ENCODE results near the gene ADGRL1.
"Not testable (repeated sequence)": the region's sequence is repeated elsewhere in the genome, so short reads cannot be mapped to it uniquely, and the experiment has no call there.

Gene ADGRL1

GRCh38 chr19:14200147-14200841 is 5.7 kb downstream of the ADGRL1 start:
- POLR2A ChIA-PET; DNase-seq (ENCODE audit: extremely low spot score): not testable (repeated sequence)
- TF ChIP-seq FOXK2 (IDR thresholded peaks at IDR 0.05): peak; percentile 72; the same call in 1 of the 2 replicates
- CTCF ChIA-PET: interaction anchor here (0.6 to 2.6 kb wide), 5 partner anchors 63 to 207 kb away, joined by 3 to 15 read pairs (median 3); no protein-coding TSS in a partner anchor

- CTCF ChIA-PET: interaction anchor here (0.7 to 2.6 kb wide), 2 partner anchors 58 to 150 kb away, joined by 3 to 15 read pairs; no protein-coding TSS in a partner anchor
- DNase-seq (ENCODE audit: extremely low spot score): no peak
- POLR2A ChIA-PET: no interaction called here
Measured at GRCh38 chr19:14198384-14199376, 7.3 kb downstream of the ADGRL1 start.

GRCh38 chr19:14197882-14198281 is 8.1 kb downstream of the ADGRL1 start:
- ChIA-PET POLR2A (no interaction called here), CTCF (interaction anchor here (0.7 kb wide), 1 partner anchor 58 kb away, joined by 3 read pairs; no protein-coding TSS in a partner anchor)
- no peak for TF ChIP-seq FOXA1 (IDR thresholded peaks at IDR 0.05)
- no peak for TF ChIP-seq LEF1 (IDR thresholded peaks at IDR 0.05; ENCODE audit: borderline replicate concordance)
- TF ChIP-seq NFRKB (IDR thresholded peaks at IDR 0.05): no peak
- TF ChIP-seq L3MBTL2 (conservative IDR thresholded peaks at IDR 0.05): no peak
- TF ChIP-seq FOXM1 (IDR thresholded peaks at IDR 0.05; ENCODE audit: borderline replicate concordance): no peak
- no peak for TF ChIP-seq HDGF (IDR thresholded peaks at IDR 0.05; ENCODE audit: borderline replicate concordance)
- no peak for TF ChIP-seq ARNT (IDR thresholded peaks at IDR 0.05)
- no peak for TF ChIP-seq ELF4 (IDR thresholded peaks at IDR 0.05)
- TF ChIP-seq SUZ12 (IDR thresholded peaks at IDR 0.05): no peak
- no peak for TF ChIP-seq CTBP1 (IDR thresholded peaks at IDR 0.05; ENCODE audit: borderline replicate concordance)
- TF ChIP-seq TARDBP (IDR thresholded peaks at IDR 0.05): no peak
- TF ChIP-seq ZNF384 (IDR thresholded peaks at IDR 0.05): no peak
- no peak for TF ChIP-seq FOXK2 (IDR thresholded peaks at IDR 0.05)
- no peak for DNase-seq (ENCODE audit: extremely low spot score)

More at GRCh38 chr19:14198384-14199376, 7.3 kb downstream of the ADGRL1 start:
- TF ChIP-seq NFRKB (IDR thresholded peaks at IDR 0.05): no peak
- no peak for TF ChIP-seq BHLHE40 (IDR thresholded peaks at IDR 0.05; ENCODE audit: borderline replicate concordance)

- DNase-seq (ENCODE audit: extremely low spot score); POLR2A ChIA-PET: not testable (repeated sequence)
Measured at GRCh38 chr19:14197288-14197687, 8.7 kb downstream of the ADGRL1 start.

GRCh38 chr19:14196105-14196504 is 9.9 kb downstream of the ADGRL1 start:
- peak; percentile 57 for DNase-seq (ENCODE audit: extremely low spot score)
- CTCF ChIA-PET: not testable (repeated sequence)

More at GRCh38 chr19:14197288-14197687, 8.7 kb downstream of the ADGRL1 start:
- CTCF ChIA-PET: not testable (repeated sequence)

GRCh38 chr19:14195216-14195615 is 10.8 kb downstream of the ADGRL1 start:
- POLR2A ChIA-PET; DNase-seq (ENCODE audit: extremely low spot score); CTCF ChIA-PET: not testable (repeated sequence)

More at GRCh38 chr19:14196105-14196504, 9.9 kb downstream of the ADGRL1 start:
- POLR2A ChIA-PET: interaction anchor here (1.0 kb wide), 1 partner anchor 59 kb away, joined by 3 read pairs; no protein-coding TSS in a partner anchor

- TF ChIP-seq FOXK2 (IDR thresholded peaks at IDR 0.05) (no peak), SP1 (IDR thresholded peaks at IDR 0.05) (no peak), NFRKB (IDR thresholded peaks at IDR 0.05) (no peak), L3MBTL2 (conservative IDR thresholded peaks at IDR 0.05) (no peak), LEF1 (IDR thresholded peaks at IDR 0.05; ENCODE audit: borderline replicate concordance) (no peak)
- DNase-seq (ENCODE audit: extremely low spot score): no peak
- ChIA-PET POLR2A (no interaction called here), CTCF (interaction anchor here (0.6 kb wide), 2 partner anchors 84 to 172 kb away, joined by 3 to 7 read pairs; no protein-coding TSS in a partner anchor)
Measured at GRCh38 chr19:14189415-14189814, 16.6 kb downstream of the ADGRL1 start.

GRCh38 chr19:14188086-14188485 is 17.9 kb downstream of the ADGRL1 start:
- DNase-seq (ENCODE audit: extremely low spot score); CTCF ChIA-PET; POLR2A ChIA-PET: not testable (repeated sequence)

- POLR2A ChIA-PET: no interaction called here
- DNase-seq (ENCODE audit: extremely low spot score): no peak
- CTCF ChIA-PET: no interaction called here
- TF ChIP-seq ZNF384 (IDR thresholded peaks at IDR 0.05) (no peak), NFRKB (IDR thresholded peaks at IDR 0.05) (no peak), CTBP1 (IDR thresholded peaks at IDR 0.05; ENCODE audit: borderline replicate concordance) (no peak), LEF1 (IDR thresholded peaks at IDR 0.05; ENCODE audit: borderline replicate concordance) (no peak), BHLHE40 (IDR thresholded peaks at IDR 0.05; ENCODE audit: borderline replicate concordance) (no peak), FOXM1 (IDR thresholded peaks at IDR 0.05; ENCODE audit: borderline replicate concordance) (no peak), SUZ12 (IDR thresholded peaks at IDR 0.05) (no peak), FOXA1 (IDR thresholded peaks at IDR 0.05) (no peak), SP1 (IDR thresholded peaks at IDR 0.05) (no peak), TARDBP (IDR thresholded peaks at IDR 0.05) (no peak), FOXK2 (IDR thresholded peaks at IDR 0.05) (no peak), ARNT (IDR thresholded peaks at IDR 0.05) (no peak), ELF4 (IDR thresholded peaks at IDR 0.05) (no peak), HDGF (IDR thresholded peaks at IDR 0.05; ENCODE audit: borderline replicate concordance) (no peak), PKNOX1 (IDR thresholded peaks at IDR 0.05) (no peak), L3MBTL2 (conservative IDR thresholded peaks at IDR 0.05) (no peak)
Measured at GRCh38 chr19:14187561-14187960, 18.4 kb downstream of the ADGRL1 start.

GRCh38 chr19:14186684-14187083 is 19.3 kb downstream of the ADGRL1 start:
- DNase-seq (ENCODE audit: extremely low spot score); POLR2A ChIA-PET; CTCF ChIA-PET: not testable (repeated sequence)

- CTCF ChIA-PET: not testable (repeated sequence)
Measured at GRCh38 chr19:14185691-14186090, 20.3 kb downstream of the ADGRL1 start.

More at GRCh38 chr19:14185691-14186090, 20.3 kb downstream of the ADGRL1 start:
- DNase-seq (ENCODE audit: extremely low spot score); POLR2A ChIA-PET: not testable (repeated sequence)

Data from HEK293T (cell line).